A172 (cell line): ENCODE measurements around the gene PTAR1. TPM values are rescaled to one million over a fixed set of nuclear protein-coding genes. Genes with fewer than 3 reads are reported as not detected.

ENCODE experiments used
- DNase-seq: peaks from one replicate; pipeline ENCODE4 v3.0.0-alpha.2; 2015; ENCODE audit warnings: low spot score
- total RNA-seq: library from RNA; depleted of rRNA; stranded (reverse); fragments of >200 nt; shearing (Covaris generic); gene quantifications from 2 replicates; pipeline ENCODE4 v1.2.3, GENCODE V29; 2014; rRNA removed

The PTAR1 gene
- total RNA-seq, 1 experiment from 2014 or later = 54.2 TPM

GRCh38 chr9:69674112-69674685, 85.6 kb downstream of the PTAR1 start:
- DNase-seq = no peak

GRCh38 chr9:69673311-69673640, 86.5 kb downstream of the PTAR1 start:
- no peak for DNase-seq

GRCh38 chr9:69672596-69673310, 87.1 kb downstream of the PTAR1 start:
- peak; percentile 75 for DNase-seq

- DNase-seq = peak; percentile 16
Measured at GRCh38 chr9:69671879-69672595, 87.8 kb downstream of the PTAR1 start, which contains the start of gene APBA1. TSS of gene APBA1 (minus strand) at chr9:69672371.

GRCh38 chr9:69671311-69671878, 88.4 kb downstream of the PTAR1 start:
- DNase-seq = no peak

GRCh38 chr9:69667306-69667705, 92.5 kb downstream of the PTAR1 start:
- no peak for DNase-seq

GRCh38 chr9:69660304-69660703, 99.5 kb downstream of the PTAR1 start:
- no peak for DNase-seq

Other genes starting within 250 kb of the PTAR1 start
- 0.21 and 0.31 TPM in 2 replicates for gene APBA1, start 87.6 kb downstream of the PTAR1 start, total RNA-seq
- gene CFAP95, start 60.8 kb upstream of the PTAR1 start, total RNA-seq = 0.41 TPM in 1 of 2 replicates, not detected in the other